AG09319 (cell line): ENCODE results near the gene TSN.
"Not testable (repeated sequence)": the region's sequence is repeated elsewhere in the genome, so short reads cannot be mapped to it uniquely, and the experiment has no call there.

Experiments
- DNase-seq: peaks from one replicate; pipeline ENCODE4 v3.0.0-alpha.2; 2010; ENCODE audit warnings: low read depth; ENCODE audit errors: extremely low read depth
- CTCF ChIP-seq: IDR thresholded peaks from 2 replicates; pipeline ENCODE4 v1.5.1; 2011; ENCODE audit warnings: low read depth, mild to moderate bottlenecking, inconsistent platforms, low read length, moderate library complexity

TSN gene

GRCh38 chr2:121815216-121815615 lies 59.8 kb downstream of the TSN start:
- no peak for DNase-seq
- no peak for TF ChIP-seq CTCF

GRCh38 chr2:121816797-121817196 lies 61.3 kb downstream of the TSN start:
- TF ChIP-seq CTCF, result no peak
- DNase-seq, result no peak

GRCh38 chr2:121817304-121817703 lies 61.9 kb downstream of the TSN start:
- DNase-seq, result not testable (repeated sequence)
